ENCODE results near the gene CTSO. TPM values are rescaled to one million over a fixed set of nuclear protein-coding genes. Genes with fewer than 3 reads are reported as not detected.

Gene CTSO
- total RNA-seq = 8.7 and 8.9 TPM in 2 replicates

GRCh38 chr4:155953151-155954117 lies at the start of gene CTSO:
Gene CTSO (minus strand): TSS chr4:155953866. CDS start chr4:155953847, 19 bp downstream.

GRCh38 chr4:155903453-155903852 lies 50.2 kb downstream of the CTSO start, which contains the start of gene TDO2:
Gene TDO2 (plus strand): TSS chr4:155903696. CDS start chr4:155903759, 63 bp downstream.

Other genes with a start within 250 kb of the CTSO start
- 0.39 and 0.87 TPM in 2 replicates for gene GUCY1B1, start 194.8 kb downstream of the CTSO start, total RNA-seq
- not detected in 2 replicates for gene ASIC5, start 87.6 kb downstream of the CTSO start, total RNA-seq
- gene TDO2, start 50.2 kb downstream of the CTSO start, total RNA-seq = not detected in 2 replicates